ENCODE results near the gene FRS3.

DNA sequence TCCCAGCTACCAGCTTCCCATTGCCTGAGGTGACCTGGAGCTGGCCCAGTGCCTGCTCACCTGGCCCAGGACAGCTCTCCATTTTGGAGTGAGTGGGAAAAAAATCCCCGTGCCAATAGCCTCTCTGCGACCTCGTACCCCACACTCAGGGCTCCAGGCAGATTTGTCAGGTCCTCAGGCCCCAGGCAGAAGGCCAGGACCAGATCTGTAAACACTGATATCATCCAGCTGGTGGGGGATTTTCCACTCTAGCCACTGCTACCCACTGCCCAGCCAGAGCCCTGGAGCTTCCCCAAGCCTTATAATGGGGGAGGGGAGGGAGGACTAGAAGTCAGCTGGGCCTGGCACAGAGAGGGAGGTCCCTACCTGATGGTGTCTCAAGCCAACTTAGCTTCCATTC is 31.2 kb downstream of the FRS3 start:
- TF ChIP-seq, protein P1, sequence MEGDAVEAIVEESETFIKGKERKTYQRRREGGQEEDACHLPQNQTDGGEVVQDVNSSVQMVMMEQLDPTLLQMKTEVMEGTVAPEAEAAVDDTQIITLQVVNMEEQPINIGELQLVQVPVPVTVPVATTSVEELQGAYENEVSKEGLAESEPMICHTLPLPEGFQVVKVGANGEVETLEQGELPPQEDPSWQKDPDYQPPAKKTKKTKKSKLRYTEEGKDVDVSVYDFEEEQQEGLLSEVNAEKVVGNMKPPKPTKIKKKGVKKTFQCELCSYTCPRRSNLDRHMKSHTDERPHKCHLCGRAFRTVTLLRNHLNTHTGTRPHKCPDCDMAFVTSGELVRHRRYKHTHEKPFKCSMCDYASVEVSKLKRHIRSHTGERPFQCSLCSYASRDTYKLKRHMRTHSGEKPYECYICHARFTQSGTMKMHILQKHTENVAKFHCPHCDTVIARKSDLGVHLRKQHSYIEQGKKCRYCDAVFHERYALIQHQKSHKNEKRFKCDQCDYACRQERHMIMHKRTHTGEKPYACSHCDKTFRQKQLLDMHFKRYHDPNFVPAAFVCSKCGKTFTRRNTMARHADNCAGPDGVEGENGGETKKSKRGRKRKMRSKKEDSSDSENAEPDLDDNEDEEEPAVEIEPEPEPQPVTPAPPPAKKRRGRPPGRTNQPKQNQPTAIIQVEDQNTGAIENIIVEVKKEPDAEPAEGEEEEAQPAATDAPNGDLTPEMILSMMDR (IDR thresholded peaks at IDR 0.05; ENCODE audit: low read depth, low read length): no peak
- TF ChIP-seq POLR2A (IDR thresholded peaks at IDR 0.05; ENCODE audit: extremely low read depth, insufficient read length): no peak
- TF ChIP-seq, protein P2, sequence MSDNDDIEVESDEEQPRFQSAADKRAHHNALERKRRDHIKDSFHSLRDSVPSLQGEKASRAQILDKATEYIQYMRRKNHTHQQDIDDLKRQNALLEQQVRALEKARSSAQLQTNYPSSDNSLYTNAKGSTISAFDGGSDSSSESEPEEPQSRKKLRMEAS (IDR thresholded peaks at IDR 0.05; ENCODE audit: low read depth, low read length): no peak
